Measurements from ENCODE around the gene SLC25A25.
"Not testable (repeated sequence)": the region's sequence is repeated elsewhere in the genome, so short reads cannot be mapped to it uniquely, and the experiment has no call there.

- TF ChIP-seq, protein P1, sequence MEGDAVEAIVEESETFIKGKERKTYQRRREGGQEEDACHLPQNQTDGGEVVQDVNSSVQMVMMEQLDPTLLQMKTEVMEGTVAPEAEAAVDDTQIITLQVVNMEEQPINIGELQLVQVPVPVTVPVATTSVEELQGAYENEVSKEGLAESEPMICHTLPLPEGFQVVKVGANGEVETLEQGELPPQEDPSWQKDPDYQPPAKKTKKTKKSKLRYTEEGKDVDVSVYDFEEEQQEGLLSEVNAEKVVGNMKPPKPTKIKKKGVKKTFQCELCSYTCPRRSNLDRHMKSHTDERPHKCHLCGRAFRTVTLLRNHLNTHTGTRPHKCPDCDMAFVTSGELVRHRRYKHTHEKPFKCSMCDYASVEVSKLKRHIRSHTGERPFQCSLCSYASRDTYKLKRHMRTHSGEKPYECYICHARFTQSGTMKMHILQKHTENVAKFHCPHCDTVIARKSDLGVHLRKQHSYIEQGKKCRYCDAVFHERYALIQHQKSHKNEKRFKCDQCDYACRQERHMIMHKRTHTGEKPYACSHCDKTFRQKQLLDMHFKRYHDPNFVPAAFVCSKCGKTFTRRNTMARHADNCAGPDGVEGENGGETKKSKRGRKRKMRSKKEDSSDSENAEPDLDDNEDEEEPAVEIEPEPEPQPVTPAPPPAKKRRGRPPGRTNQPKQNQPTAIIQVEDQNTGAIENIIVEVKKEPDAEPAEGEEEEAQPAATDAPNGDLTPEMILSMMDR (IDR thresholded peaks at IDR 0.05) = not testable (repeated sequence)
- not testable (repeated sequence) for TF ChIP-seq POLR2A (IDR thresholded peaks at IDR 0.05)
Measured at GRCh38 chr9:128132139-128132538, 64.1 kb downstream of the SLC25A25 start.
